Ishikawa (cell line): Measurements from ENCODE around the gene RAB34.

Experiments used
- CEBPB ChIP-seq: IDR thresholded peaks from 2 replicates; pipeline ENCODE4 v1.6.1; 2012
- EGR1 ChIP-seq: IDR thresholded peaks from 2 replicates; pipeline ENCODE4 v1.6.1; 2012
- EP300 ChIP-seq: IDR thresholded peaks from 2 replicates; pipeline ENCODE4 v1.6.1; 2012; ENCODE audit warnings: borderline replicate concordance
- RAD21 ChIP-seq: IDR thresholded peaks from 2 replicates; pipeline ENCODE4 v1.6.1; 2012; ENCODE audit warnings: low read depth
- TAF1 ChIP-seq: IDR thresholded peaks from 2 replicates; pipeline ENCODE4 v1.6.1; 2012; ENCODE audit warnings: low read depth, mild to moderate bottlenecking
- TEAD4 ChIP-seq: IDR thresholded peaks from 2 replicates; pipeline ENCODE4 v1.6.1; 2012
- YY1 ChIP-seq: IDR thresholded peaks from 2 replicates; pipeline ENCODE4 v1.6.1; 2012; ENCODE audit warnings: low read depth
- TF ChIP-seq, protein P1 (sequence below): IDR thresholded peaks from 2 replicates; pipeline ENCODE4 v1.6.1; 2012

DNA sequence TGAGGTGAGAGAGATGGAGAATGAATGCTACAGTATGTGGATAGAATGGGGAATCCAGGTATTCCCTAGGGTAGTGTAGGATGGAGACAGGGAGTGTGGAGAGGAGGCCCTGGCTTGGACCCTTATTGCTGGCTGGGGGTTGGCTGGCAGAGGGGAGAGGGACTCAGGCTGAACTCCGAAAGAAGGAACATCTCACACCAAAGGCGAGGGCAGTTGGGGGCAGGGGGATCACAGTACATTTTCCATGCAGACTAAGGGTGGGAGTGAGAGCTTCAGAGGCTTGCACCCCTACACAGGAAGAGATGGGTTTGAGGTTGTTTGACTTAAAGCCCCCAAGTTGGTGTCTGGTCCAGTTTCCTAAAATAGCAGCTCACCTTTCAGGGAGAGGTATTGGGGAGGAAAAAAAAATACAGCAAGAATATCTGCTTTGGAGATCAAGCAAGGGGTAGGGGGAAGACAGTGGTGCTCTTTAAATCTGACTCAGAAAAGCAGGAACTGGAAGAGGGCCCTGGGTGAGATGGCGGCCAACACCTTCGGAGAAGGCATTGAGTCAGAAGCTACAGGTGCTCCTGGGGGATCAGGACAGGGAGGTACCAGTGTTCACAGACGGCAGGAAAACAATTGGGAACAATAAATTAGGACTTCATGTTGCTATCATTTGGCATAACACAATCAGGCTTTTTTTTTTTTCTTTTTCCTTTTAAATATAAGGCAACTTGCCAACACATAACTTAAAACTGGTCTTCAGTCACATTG is 38.6 kb upstream of the RAB34 start:
- TF ChIP-seq EP300: no peak
- TF ChIP-seq EGR1: no peak
- TF ChIP-seq CEBPB: no peak
- no peak for TF ChIP-seq YY1
- TF ChIP-seq, protein P1, sequence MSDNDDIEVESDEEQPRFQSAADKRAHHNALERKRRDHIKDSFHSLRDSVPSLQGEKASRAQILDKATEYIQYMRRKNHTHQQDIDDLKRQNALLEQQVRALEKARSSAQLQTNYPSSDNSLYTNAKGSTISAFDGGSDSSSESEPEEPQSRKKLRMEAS: no peak
- TF ChIP-seq TEAD4: no peak
- no peak for TF ChIP-seq TAF1
- no peak for TF ChIP-seq RAD21
